ENCODE data around the gene NCOA3.

GRCh38 chr20:47678536-47678935, 176.8 kb downstream of the NCOA3 start:
- no peak for TF ChIP-seq CTCF (conservative IDR thresholded peaks at IDR 0.05 in 1 of 2, IDR thresholded peaks at IDR 0.05 in 1 of 2; ENCODE audit: low read depth in 1 of 2, low read length in 2 of 2)
- TF ChIP-seq EZH2 (IDR thresholded peaks at IDR 0.05; ENCODE audit: low read length, missing control alignments), result no peak
